Spleen (tissue), 11 donors: ENCODE results near the gene LSS. TPM values are rescaled to one million over a fixed set of nuclear protein-coding genes. Genes with fewer than 3 reads are reported as not detected.

Source experiments
- DNase-seq: peaks from one replicate; pipeline ENCODE4 v3.0.0-alpha.2; 2020
- H3K27ac ChIP-seq, 8 donors: fragments of 200-600 bp; sonication (generic) in 7 of 8; 1 replicate in 4 of 8; 2 replicates in 4 of 8; pipeline versions ENCODE4 v1.5.0 to v1.8.0; 2016 to 2021; ENCODE audit warnings: inconsistent platforms in 4 of 8, mild to moderate bottlenecking in 4 of 8, moderate library complexity in 1 of 8
- H3K27me3 ChIP-seq, 7 donors: fragments of 200-600 bp; sonication (generic) in 6 of 7; replicated peaks in 1 of 7; 1 replicate in 4 of 7; 2 replicates in 3 of 7; pipeline versions ENCODE4 v1.5.0 to v1.8.0; 2016 to 2021; ENCODE audit warnings: inconsistent platforms in 3 of 7, mild to moderate bottlenecking in 1 of 7
- H3K36me3 ChIP-seq, 6 donors: fragments of 200-600 bp; sonication (generic) in 5 of 6; 1 replicate in 4 of 6; 2 replicates in 2 of 6; pipeline versions ENCODE4 v1.5.0 to v1.8.0; 2016 to 2021; ENCODE audit warnings: inconsistent platforms in 2 of 6
- H3K4me1 ChIP-seq, 6 donors: fragments of 200-600 bp; sonication (generic) in 5 of 6; 1 replicate in 3 of 6; 2 replicates in 3 of 6; pipeline versions ENCODE4 v1.5.0 to v1.8.0; 2016 to 2021; ENCODE audit warnings: inconsistent platforms in 3 of 6
- H3K4me3 ChIP-seq, 8 donors: fragments of 200-600 bp; sonication (generic) in 7 of 8; 1 replicate in 4 of 8; 2 replicates in 4 of 8; pipeline versions ENCODE4 v1.5.0 to v1.8.0; 2016 to 2021; ENCODE audit warnings: inconsistent platforms in 4 of 8, mild to moderate bottlenecking in 4 of 8, moderate library complexity in 2 of 8
- H3K9me3 ChIP-seq, 8 donors: fragments of 200-600 bp; sonication (generic) in 7 of 8; 1 replicate in 4 of 8; 2 replicates in 4 of 8; pipeline versions ENCODE4 v1.5.0 to v1.8.0; 2016 to 2021; ENCODE audit warnings: inconsistent platforms in 4 of 8
- POLR2A ChIP-seq, 3 donors: fragments of 450-650 bp; IDR thresholded peaks; one replicate each; pipeline ENCODE4 v1.5.1; 2017; ENCODE audit warnings: antibody characterized with exemption in 3 of 3, mild to moderate bottlenecking in 1 of 3
- POLR2AphosphoS5 ChIP-seq, 3 donors: sonication (generic); formaldehyde crosslinking; IDR thresholded peaks; one replicate each; pipeline ENCODE4 v1.5.1; 2017; ENCODE audit warnings: antibody characterized with exemption in 3 of 3
- WGBS, 5 donors: extraction: QIAGEN DNeasy Blood & Tissue Kit in 3 of 5; methylation state at CpG; one replicate each; pipeline versions ENCODE4 v1.1.5 to v1.1.7; 2013 to 2018; 5-methylcytosine and 5-hydroxymethylcytosine counted together
- intact Hi-C: fragments of 100-400 bp; cut with DNase I; formaldehyde crosslinking; loops from one replicate; pipeline ENCODE4 v1.15.0; 2023; ENCODE audit warnings: low total_unique reads
- polyA plus RNA-seq, 3 donors: library from polyadenylated mRNA; stranded (reverse); fragments of 200-250 nt; gene quantifications; one replicate each; pipeline ENCODE4 v1.2.1, GENCODE V29; 2013
- total RNA-seq, 7 donors: library from RNA; depleted of rRNA in 3 of 7; stranded (reverse); fragments of >200 nt in 3 of 7; fragmentation: NEBNext Ultra II Directional in 4 of 7; extraction: Animal tissue kit (Norgen Biotek cat#: 25700) in 4 of 7; gene quantifications; one replicate each; pipeline versions ENCODE4 v1.1.0 to v1.2.1, GENCODE V29; 2016 to 2021
- TF ChIP-seq, protein P1 (sequence below), 11 experiments: fragments of 200-600 bp in 7 of 11; fragments of 450-650 bp in 4 of 11; sonication (generic) in 4 of 11; IDR thresholded peaks in 8 of 11; conservative IDR thresholded peaks in 3 of 11; 1 replicate in 7 of 11; 2 replicates in 4 of 11; pipeline versions ENCODE4 v1.4.0 to v1.8.0; 2016 to 2021; ENCODE audit warnings: antibody characterized with exemption in 11 of 11, inconsistent platforms in 4 of 11, mild to moderate bottlenecking in 1 of 11
- donor health status: healthy with polysubstance abuse.
- donor health status: DM: no; HTN: no; CAD: no; lungs with moderate emphysema.
- donor health status: DM: no; HTN: no; CAD: no.
- donor health status: Bipolar disorder and iron deficiency.
- donor health status: healthy.
- donor health status: DM: no; HTN: no; CAD: no.
- donor health status: DM: yes; HTN: yes; CAD: no.

The LSS gene
- total and polyA plus RNA-seq, 10 donors = 6.3 to 31.2 (median 24.5) TPM

DNA sequence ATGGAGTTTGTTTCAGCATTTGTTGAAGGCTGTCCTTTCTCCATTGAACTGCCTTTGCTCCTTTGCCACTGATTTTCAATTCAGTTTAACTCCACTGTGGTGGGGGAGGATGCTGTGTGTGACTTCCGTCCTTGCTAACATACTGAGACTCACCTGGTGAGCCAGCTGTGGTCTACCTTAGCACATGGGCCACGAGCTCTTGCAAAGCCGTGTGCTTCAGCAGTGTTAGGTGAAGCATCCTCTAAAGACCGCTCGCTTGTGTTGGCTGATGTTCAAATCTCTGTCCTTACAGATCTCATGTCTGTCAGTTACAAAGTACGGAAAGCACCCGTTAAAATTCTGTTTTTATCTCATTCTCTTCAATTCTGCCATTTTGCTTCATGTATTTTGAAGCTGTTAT is 40.8 kb downstream of the LSS start:
- Histone ChIP-seq H3K9me3 (no peaks in the 10 kb centered on the region), H3K27ac (no peak overlapping the region), H3K36me3 (peaks cover 0 to 38% (median 4%) of the 10 kb centered on the region in 6 donors), H3K4me1 (peaks cover 0 to 29% (median 2%) of the 10 kb centered on the region in 6 donors), H3K4me3 (no peak overlapping the region), H3K27me3 (peaks cover 0 to 3% (median 0%) of the 10 kb centered on the region in 7 donors)
- no peak for TF ChIP-seq POLR2A (IDR thresholded peaks at IDR 0.05)
- TF ChIP-seq, protein P1, sequence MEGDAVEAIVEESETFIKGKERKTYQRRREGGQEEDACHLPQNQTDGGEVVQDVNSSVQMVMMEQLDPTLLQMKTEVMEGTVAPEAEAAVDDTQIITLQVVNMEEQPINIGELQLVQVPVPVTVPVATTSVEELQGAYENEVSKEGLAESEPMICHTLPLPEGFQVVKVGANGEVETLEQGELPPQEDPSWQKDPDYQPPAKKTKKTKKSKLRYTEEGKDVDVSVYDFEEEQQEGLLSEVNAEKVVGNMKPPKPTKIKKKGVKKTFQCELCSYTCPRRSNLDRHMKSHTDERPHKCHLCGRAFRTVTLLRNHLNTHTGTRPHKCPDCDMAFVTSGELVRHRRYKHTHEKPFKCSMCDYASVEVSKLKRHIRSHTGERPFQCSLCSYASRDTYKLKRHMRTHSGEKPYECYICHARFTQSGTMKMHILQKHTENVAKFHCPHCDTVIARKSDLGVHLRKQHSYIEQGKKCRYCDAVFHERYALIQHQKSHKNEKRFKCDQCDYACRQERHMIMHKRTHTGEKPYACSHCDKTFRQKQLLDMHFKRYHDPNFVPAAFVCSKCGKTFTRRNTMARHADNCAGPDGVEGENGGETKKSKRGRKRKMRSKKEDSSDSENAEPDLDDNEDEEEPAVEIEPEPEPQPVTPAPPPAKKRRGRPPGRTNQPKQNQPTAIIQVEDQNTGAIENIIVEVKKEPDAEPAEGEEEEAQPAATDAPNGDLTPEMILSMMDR (IDR thresholded peaks at IDR 0.05 in 8 of 11, conservative IDR thresholded peaks at IDR 0.05 in 3 of 11) = no peak
- no peak for TF ChIP-seq POLR2AphosphoS5 (IDR thresholded peaks at IDR 0.05)
- no peak for DNase-seq
- intact Hi-C loops = no loop called here
- 74 to 90% (median 86%) methylated on average over 7 of the region's 7 CpGs for WGBS, 5 donors

DNA sequence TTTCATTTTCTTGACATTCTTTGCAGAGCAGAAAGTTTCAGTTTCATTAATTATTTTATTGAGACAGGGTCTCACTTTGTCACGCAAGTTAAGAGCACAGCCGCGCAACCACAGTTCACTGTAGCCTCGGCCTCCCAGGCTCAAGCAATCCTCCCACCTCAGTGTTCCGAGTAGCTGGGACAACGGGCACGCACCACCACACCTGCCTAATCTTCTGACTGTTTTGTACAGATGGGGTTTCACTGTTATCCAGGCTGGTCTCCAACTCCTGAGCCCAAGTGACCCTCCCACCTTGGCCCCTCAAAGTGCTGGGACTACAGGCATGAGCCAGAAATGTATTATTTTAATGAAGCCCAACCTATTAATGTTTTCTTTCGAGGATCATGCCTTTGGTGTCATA is 41.3 kb downstream of the LSS start:
- Histone ChIP-seq H3K4me3 (no peak overlapping the region), H3K27me3 (peaks cover 0 to 7% (median 0%) of the 10 kb centered on the region in 7 donors), H3K36me3 (peaks cover 0 to 33% (median 2%) of the 10 kb centered on the region in 6 donors), H3K9me3 (no peaks in the 10 kb centered on the region), H3K4me1 (peaks cover 0 to 33% (median 2%) of the 10 kb centered on the region in 6 donors), H3K27ac (no peak overlapping the region)
- no peak for DNase-seq
- no peak for TF ChIP-seq POLR2A (IDR thresholded peaks at IDR 0.05)
- TF ChIP-seq, protein P1 (IDR thresholded peaks at IDR 0.05 in 8 of 11, conservative IDR thresholded peaks at IDR 0.05 in 3 of 11) = no peak
- no peak for TF ChIP-seq POLR2AphosphoS5 (IDR thresholded peaks at IDR 0.05)
- intact Hi-C loops = no loop called here
- WGBS, 5 donors = 90 to 95% (median 91%) methylated on average over 8 of the region's 8 CpGs

DNA sequence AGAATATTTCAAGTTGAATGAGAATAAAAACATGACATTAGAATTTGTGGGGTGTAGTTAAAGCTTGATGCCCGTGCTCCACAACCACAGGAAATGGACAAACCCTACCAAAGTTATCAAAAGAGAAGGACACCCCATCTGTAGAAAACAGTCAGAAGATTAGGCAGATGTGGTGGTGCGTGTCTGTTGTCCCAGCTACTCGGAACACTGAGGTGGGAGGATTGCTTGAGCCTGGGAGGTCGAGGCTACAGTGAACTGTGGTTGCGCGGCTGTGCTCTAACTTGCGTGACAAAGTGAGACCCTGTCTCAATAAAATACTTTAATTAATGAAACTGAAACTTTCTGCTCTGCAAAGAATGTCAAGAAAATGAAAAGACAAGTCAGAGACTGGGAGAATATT is 42.9 kb downstream of the LSS start:
- 67 to 71% (median 68%) methylated on average over 7 of the region's 7 CpGs for WGBS, 5 donors
- H3K27me3 ChIP-seq = peaks cover 0 to 7% (median 0%) of the 10 kb centered on the region in 7 donors
- peaks cover 0 to 33% (median 2%) of the 10 kb centered on the region in 6 donors for H3K4me1 ChIP-seq
- DNase-seq = no peak
- peak overlapping the region in 2 of 8 donors; percentile 58 to 81 for H3K4me3 ChIP-seq
- no peak for TF ChIP-seq POLR2A (IDR thresholded peaks at IDR 0.05)
- TF ChIP-seq, protein P1 (IDR thresholded peaks at IDR 0.05 in 8 of 11, conservative IDR thresholded peaks at IDR 0.05 in 3 of 11) = no peak
- no peak for TF ChIP-seq POLR2AphosphoS5 (IDR thresholded peaks at IDR 0.05)
- intact Hi-C loops = no loop called here
- H3K27ac ChIP-seq = peak overlapping the region in 6 of 8 donors; percentile 77 to 89 (median 84)
- no peaks in the 10 kb centered on the region for H3K9me3 ChIP-seq
- H3K36me3 ChIP-seq = peaks cover 0 to 17% (median 0%) of the 10 kb centered on the region in 6 donors

DNA sequence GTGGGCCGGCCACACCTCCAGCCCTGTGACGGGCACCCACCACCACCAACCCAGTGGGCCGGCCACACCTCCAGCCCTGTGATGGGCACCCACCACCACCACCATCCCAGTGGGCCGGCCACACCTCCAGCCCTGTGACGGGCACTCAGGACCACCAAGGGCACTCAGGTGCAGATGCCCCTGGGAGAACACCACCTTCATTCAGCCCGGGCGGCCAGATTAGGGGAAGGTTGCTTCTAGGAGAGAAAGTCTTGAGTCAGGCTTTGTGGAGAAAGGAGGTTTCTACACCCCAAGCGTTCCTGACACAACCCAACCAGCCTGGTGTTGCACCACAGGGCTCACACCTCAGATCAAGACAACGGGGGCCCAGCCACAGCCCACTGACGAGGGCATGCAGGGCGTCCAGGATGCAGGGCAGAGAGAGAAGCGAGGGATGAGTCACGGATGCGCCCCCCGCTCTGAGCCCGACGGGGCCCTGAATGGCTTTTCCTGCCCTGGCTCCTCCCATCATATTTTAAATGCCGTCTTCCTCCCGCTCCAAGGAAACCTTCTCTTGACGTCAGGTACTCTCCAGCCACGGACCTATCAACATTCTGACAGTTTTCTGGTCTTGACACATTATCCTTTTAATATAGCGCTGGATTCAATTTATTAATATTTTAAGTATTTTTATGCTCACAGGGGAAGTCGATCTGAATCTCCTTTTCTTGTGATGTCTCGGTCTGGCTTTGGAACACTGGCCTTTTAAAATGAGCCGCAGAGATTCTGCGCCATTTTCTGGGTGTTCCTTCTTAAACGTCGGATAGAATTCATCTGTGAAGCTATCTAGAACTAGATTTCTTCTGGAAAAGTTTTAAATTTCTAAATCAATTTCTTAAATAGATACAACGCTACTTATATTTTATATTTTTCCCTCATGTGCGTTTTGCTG is 43.7 kb downstream of the LSS start:
- peaks cover 0 to 7% (median 0%) of the 10 kb centered on the region in 7 donors for H3K27me3 ChIP-seq
- peaks cover 0 to 9% (median 0%) of the 10 kb centered on the region in 6 donors for H3K36me3 ChIP-seq
- peak; percentile 37 to 73 (median 62) for TF ChIP-seq POLR2AphosphoS5 (IDR thresholded peaks at IDR 0.05)
- TF ChIP-seq, protein P1 (IDR thresholded peaks at IDR 0.05 in 8 of 11, conservative IDR thresholded peaks at IDR 0.05 in 3 of 11) = no peak
- peak overlapping the region; percentile 70 to 89 (median 82) for H3K27ac ChIP-seq
- H3K4me3 ChIP-seq = peak overlapping the region; percentile 24 to 81 (median 58)
- peak; percentile 94 for DNase-seq
- H3K9me3 ChIP-seq = no peaks in the 10 kb centered on the region
- H3K4me1 ChIP-seq = peaks cover 0 to 33% (median 2%) of the 10 kb centered on the region in 6 donors
- 11 to 47% (median 14%) methylated on average over 25 to 30 of the region's 30 CpGs for WGBS, 5 donors
- intact Hi-C loops = no loop called here
